HG03045 (cell line): Measurements from ENCODE around the gene ADRB1.

Experiments used
- ATAC-seq: cut with Tn5 transposase; IDR thresholded peaks from one replicate; pipeline ENCODE4 v1.9.1; 2021; ENCODE audit warnings: mild to moderate bottlenecking, moderate library complexity; ENCODE audit not compliant: unreplicated experiment

Gene ADRB1

DNA sequence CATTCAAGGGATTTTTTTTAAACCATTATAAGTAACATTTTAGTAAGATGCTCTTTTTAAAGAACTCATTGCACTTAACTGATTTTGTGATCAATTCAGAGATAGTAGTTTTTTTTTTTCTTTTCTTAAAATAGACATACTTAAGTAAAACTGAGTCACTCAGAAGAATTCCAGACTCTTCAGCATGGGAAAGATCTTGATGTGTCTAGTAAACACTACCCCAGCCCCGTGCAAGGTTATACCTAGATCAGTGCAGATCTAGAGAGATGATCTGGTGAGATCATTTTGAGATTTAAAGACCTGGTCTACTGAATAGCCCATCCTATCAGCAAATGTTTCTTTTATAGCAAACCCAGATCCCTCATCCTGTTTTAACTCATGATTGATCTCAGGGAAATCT, 8.6 kb downstream of the ADRB1 start:
- ATAC-seq: no peak

GRCh38 chr10:114053946-114054345, 10.3 kb downstream of the ADRB1 start:
- no peak for ATAC-seq

- no peak for ATAC-seq
Measured at GRCh38 chr10:114057855-114058254, 14.2 kb downstream of the ADRB1 start.

GRCh38 chr10:114058297-114058696, 14.6 kb downstream of the ADRB1 start:
- ATAC-seq: no peak

DNA sequence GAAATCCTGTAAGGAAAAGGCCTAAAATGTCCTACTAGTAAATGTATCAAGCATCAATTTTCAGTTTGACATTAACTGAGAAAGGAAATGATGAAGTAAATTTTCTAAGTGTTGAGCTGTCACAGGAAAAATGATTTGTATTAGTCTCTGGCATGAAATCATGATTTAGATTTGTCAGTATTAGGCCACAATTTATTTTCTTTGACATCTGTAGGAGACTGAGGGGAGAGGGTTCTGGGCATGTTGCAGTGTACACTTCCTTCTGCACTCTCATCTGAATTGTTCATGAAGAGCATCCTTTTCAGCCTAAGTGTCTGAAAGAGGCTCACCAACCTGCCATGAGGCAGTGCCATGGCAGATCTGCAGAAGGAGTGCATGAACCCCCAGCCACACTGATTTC, 15.9 kb downstream of the ADRB1 start:
- no peak for ATAC-seq

GRCh38 chr10:114060456-114060855, 16.8 kb downstream of the ADRB1 start:
- no peak for ATAC-seq

DNA sequence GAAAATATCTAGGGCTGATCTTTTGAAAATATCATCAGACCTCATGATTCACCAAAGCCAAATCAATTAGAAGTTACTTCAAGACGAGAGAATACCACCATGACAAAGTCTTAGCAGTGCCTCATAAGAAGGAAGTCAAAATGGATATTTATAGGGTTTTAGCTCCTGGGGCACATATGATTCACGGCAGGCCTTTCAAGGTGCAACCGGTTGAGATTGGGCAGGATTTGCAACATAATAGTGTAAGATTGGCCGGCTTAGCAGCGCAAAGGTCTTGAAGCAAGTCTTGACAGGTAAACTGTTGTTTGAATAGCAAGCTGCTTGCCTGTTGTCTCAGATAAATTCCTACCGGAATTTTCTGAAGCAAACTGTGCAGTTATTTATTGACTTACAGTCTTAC, 17.5 kb downstream of the ADRB1 start:
- no peak for ATAC-seq

DNA sequence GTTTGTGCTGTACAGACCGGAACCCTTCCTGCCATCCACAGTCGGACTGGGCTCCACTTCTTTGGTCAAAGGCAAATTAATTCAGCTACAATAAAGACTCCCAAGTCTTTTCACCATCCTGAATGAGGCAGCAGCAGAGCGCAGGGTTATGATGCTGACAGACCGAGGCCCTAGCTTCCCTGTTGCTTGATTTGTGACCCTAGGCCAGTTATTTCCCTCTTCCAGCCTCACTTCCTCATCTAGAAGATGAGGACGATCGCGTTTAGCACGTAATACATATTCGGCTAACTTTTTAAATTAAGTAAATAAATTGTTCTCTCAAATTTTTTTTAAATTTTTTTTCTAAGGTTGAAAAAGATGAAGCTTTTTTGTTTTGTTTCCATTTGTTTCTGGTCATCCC, 18.1 kb downstream of the ADRB1 start:
- ATAC-seq: no peak

- no peak for ATAC-seq
Measured at GRCh38 chr10:114064151-114065048, 20.7 kb downstream of the ADRB1 start.

DNA sequence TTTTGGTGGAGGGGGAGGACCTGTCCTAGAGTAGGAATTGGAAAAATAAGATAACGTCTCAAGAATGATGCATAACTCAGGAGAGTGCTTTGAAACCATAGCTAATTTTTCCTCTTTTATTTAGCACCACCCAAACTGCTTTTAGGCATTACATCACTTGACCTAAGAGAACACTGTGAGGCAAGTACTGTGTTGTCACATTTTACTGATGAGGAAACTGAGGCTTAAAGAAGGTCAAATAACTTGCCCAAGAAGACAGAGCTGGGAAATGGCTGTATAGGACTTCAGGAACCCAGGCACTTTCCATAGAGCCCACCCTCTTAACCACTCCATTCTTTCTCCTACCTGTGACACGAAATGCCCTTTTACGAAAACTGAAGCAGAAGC, 21.4 kb downstream of the ADRB1 start:
- ATAC-seq: no peak

GRCh38 chr10:114068054-114068707, 24.5 kb downstream of the ADRB1 start:
- ATAC-seq: no peak

GRCh38 chr10:114070710-114071109, 27.0 kb downstream of the ADRB1 start:
- ATAC-seq: no peak

DNA sequence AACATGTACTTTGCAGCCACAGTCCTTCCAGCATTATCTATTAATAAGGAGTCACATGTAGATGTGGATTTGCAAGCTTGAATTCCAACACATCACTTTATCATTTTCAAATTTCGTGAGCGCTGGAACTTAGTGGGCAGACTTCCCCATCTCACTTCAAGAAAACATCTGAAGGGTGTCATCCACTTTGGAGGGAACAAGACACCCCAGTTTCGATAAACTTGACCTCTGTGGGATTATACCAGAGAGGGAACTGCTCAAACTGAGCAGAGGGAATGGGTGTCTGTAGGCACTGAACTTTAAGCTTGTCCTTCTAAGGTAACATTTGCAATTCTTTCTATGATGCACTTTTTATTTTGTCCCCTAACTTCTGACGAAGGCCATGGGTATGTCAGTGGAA, 27.5 kb downstream of the ADRB1 start:
- ATAC-seq: no peak

- peak; percentile 48 for ATAC-seq
Measured at GRCh38 chr10:114073395-114074186, 29.9 kb downstream of the ADRB1 start.

DNA sequence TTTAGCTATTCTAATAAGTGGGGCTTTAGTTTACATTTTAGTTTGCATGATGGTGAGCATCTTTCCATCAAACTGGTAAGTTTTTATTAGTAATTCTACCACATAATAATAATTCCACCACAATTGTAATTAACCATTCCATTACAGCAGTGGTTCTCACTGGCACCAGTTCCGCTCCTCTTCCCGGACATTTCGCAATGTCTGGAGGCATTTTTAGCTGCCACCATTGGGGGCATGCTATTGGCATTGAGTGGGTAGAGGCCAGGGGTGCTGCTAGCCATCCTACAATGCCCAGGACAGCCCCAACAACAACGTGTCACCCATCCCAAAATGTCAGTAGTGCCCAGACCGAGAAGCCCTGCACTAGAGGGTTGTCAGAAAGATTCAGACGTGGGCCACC, 31.4 kb downstream of the ADRB1 start:
- ATAC-seq: no peak

DNA sequence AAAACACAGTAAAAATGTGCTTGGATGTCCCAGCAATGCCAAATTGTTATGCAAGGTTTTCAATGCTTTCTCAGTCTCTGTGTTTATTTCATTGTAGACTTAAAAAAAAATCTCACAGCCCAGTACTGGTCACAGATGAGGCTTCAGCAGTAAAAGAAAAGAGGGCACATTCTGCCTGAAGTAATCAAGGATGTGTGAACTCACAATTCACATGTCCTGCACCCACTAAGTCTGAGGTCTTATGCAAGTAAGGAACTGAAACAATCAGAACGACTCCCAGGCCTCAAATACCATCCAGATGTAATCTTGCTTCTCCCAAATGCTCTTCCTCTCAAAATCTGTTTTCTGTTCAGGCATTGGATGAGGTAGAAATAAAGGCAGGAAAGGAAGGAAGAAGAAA, 33.7 kb downstream of the ADRB1 start:
- ATAC-seq: no peak

DNA sequence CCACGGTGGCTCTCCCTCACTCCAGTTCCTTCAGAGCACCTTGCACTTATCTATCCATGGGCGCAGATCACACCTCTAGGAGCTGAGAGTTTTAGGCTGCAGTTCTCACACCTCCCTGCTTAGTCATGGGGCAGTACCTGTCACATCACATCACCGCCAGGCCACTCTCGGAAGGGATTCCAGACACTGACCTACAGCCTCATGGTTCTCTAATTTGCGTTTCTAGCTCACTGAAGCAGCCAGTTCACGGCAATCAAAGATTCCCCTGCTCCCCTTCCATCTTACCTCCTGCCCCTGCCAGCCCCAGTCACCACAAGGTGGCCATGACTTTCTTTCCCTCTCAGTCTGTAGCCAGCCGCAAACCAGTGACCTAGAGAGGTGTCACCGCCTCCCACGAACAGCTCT, 34.2 kb downstream of the ADRB1 start:
- no peak for ATAC-seq

DNA sequence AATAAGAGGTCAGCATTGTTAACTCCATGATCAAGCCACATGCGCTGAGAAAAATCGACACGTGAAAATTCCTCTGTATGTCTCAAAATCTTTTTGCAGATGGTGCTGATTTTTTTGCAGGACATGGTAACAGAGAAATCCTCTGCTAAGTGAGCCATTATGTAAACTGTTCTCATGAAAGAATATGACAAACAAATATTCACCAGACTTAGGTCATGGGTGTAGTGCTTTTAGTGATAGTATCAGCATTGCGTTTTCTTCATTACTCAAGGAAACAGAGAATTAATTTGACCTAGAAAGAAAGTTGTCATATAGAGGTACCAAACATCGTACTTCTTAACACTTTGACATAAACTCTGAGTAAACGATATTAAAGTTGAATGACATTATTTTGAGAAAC, 34.7 kb downstream of the ADRB1 start:
- ATAC-seq: no peak

GRCh38 chr10:114079421-114079820, 35.8 kb downstream of the ADRB1 start:
- no peak for ATAC-seq

DNA sequence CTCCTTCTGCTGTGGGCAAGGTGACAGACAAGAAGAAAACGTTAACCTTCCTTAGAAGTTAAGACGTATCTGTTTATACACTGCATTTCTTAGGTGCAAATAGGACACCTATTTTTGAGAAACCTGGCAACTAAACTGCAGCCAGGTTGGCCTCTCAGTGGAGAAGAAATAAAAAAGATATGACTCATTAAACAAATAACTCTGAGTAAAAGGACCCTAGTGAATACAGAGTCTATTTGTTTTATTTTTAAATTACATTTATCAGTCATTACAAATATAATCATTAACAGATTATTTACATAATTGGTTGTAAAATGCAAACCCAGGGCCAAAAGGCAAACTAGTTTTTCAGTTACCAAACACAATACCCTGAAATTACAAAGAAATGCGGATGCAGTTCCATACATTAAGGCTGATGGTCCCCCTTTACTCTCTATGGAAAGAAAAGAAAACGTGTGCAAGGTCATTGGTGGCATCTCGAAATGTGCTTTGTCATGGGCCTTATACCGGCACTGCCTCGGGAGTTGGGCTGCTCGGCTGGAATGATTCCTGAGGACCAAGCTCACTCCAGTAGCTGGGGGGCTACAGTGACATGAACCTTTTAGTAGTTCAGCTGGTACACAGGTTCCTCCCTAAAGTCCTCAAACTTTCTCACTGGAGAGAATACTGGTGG, 38.4 kb downstream of the ADRB1 start:
- no peak for ATAC-seq

GRCh38 chr10:114083040-114083439, 39.4 kb downstream of the ADRB1 start:
- no peak for ATAC-seq
